Loucy (cell line): ENCODE measurements around the gene SPSB3.

Source experiments
- H2AFZ ChIP-seq: fragments of 200-600 bp; sonication (generic); 2 replicates; pipeline ENCODE4 v1.6.0; 2016; ENCODE audit warnings: antibody characterized with exemption, mild to moderate bottlenecking, low read length, moderate library complexity
- H3F3A ChIP-seq: fragments of 200-600 bp; 2 replicates; pipeline ENCODE4 v1.6.0; 2016; ENCODE audit warnings: antibody characterized with exemption, low read depth, mild to moderate bottlenecking
- H3K27me3 ChIP-seq: fragments of 200-600 bp; sonication (generic); 2 replicates; pipeline ENCODE4 v1.6.1; 2014; ENCODE audit warnings: low read length, mild to moderate bottlenecking; ENCODE audit not compliant: insufficient read depth, poor library complexity, severe bottlenecking
- H3K36me3 ChIP-seq: fragments of 200-600 bp; sonication (generic); 2 replicates; pipeline ENCODE4 v1.6.1; 2016; ENCODE audit warnings: low read length; ENCODE audit not compliant: insufficient read depth
- H3K4me1 ChIP-seq: fragments of 200-600 bp; sonication (generic); 2 replicates; pipeline ENCODE4 v1.5.1; 2014; ENCODE audit warnings: low read length, mild to moderate bottlenecking; ENCODE audit not compliant: insufficient read depth, poor library complexity, severe bottlenecking
- H3K4me2 ChIP-seq: fragments of 200-600 bp; sonication (generic); 2 replicates; pipeline ENCODE4 v1.6.0; 2014; ENCODE audit warnings: antibody characterized with exemption, low read length, low read depth, mild to moderate bottlenecking; ENCODE audit not compliant: poor library complexity, severe bottlenecking
- H3K4me3 ChIP-seq: fragments of 200-600 bp; sonication (generic); 2 replicates; pipeline ENCODE4 v1.5.1; 2014; ENCODE audit warnings: low read length, mild to moderate bottlenecking, mixed read lengths; ENCODE audit not compliant: poor library complexity, severe bottlenecking
- H3K79me2 ChIP-seq: fragments of 200-600 bp; sonication (generic); 2 replicates; pipeline ENCODE4 v1.6.1; 2014; ENCODE audit warnings: low read length; ENCODE audit not compliant: insufficient read depth
- H3K9ac ChIP-seq: fragments of 200-600 bp; sonication (generic); 2 replicates; pipeline ENCODE4 v1.6.0; 2014; ENCODE audit warnings: mild to moderate bottlenecking, low read depth, low read length, moderate library complexity; ENCODE audit not compliant: poor library complexity, severe bottlenecking
- H3K9me2 ChIP-seq: fragments of 200-600 bp; sonication (generic); replicated peaks from 2 replicates; pipeline ENCODE4 v1.6.1; 2016; ENCODE audit warnings: low read depth, low read length, mixed read lengths
- H3K9me3 ChIP-seq: fragments of 200-600 bp; sonication (generic); 2 replicates; pipeline ENCODE4 v1.6.1; 2014; ENCODE audit warnings: mild to moderate bottlenecking, antibody characterized with exemption, low read length, low read depth; ENCODE audit not compliant: insufficient read depth
- H4K20me1 ChIP-seq: fragments of 200-600 bp; sonication (generic); 2 replicates; pipeline ENCODE4 v1.6.0; 2014; ENCODE audit warnings: antibody characterized with exemption, low read length, mild to moderate bottlenecking; ENCODE audit not compliant: insufficient read depth, poor library complexity, severe bottlenecking
- EZH2phosphoT487 ChIP-seq: fragments of 200-600 bp; IDR thresholded peaks from 2 replicates; pipeline ENCODE4 v1.6.1; 2018; ENCODE audit warnings: antibody characterized with exemption, mild to moderate bottlenecking, moderate library complexity, borderline replicate concordance
- TF ChIP-seq, protein P1 (sequence below): fragments of 200-600 bp; sonication (generic); conservative IDR thresholded peaks from 2 replicates; pipeline ENCODE4 v1.5.1; 2014; ENCODE audit warnings: mild to moderate bottlenecking, antibody characterized with exemption, low read length

SPSB3 gene

DNA sequence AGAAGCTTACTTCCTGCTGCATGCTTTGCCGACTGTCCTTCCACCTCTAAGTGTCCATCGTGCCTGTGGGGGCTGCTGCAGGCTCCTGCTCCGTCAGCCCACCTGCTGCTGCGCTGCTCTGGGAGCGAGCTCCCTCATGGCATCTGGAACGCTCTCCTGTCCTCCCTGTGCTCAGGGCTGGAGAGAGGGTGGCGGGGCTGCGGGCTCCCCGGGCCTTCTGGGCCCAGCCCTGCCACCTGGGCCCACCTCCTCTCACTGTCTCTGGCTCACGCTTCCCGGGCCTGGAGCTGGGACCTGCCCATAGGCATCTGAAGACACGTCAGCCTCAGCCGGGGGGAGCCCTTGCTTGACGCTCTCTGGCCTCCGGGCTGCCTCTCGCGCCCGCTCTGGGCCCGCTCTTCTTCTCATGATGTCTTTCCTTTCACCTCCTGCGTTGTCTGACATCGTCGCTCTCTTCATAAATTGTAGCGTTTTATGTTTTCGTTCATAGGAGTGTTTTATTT lies 38.0 kb downstream of the SPSB3 start:
- no peaks in the 10 kb centered on the region for H3K9me2 ChIP-seq
- no peak overlapping the region for H3K4me3 ChIP-seq
- H2AFZ ChIP-seq = no peak overlapping the region
- no peak overlapping the region for H3K4me2 ChIP-seq
- H3K4me1 ChIP-seq = no peaks in the 10 kb centered on the region
- peaks cover 4% of the 10 kb centered on the region; the same call in 1 of the 2 replicates for H3K36me3 ChIP-seq
- no peaks in the 10 kb centered on the region for H3K27me3 ChIP-seq
- H4K20me1 ChIP-seq = no peaks in the 10 kb centered on the region
- H3K79me2 ChIP-seq = no peaks in the 10 kb centered on the region
- no peaks in the 10 kb centered on the region for H3F3A ChIP-seq
- no peak for TF ChIP-seq EZH2phosphoT487
- TF ChIP-seq, protein P1, sequence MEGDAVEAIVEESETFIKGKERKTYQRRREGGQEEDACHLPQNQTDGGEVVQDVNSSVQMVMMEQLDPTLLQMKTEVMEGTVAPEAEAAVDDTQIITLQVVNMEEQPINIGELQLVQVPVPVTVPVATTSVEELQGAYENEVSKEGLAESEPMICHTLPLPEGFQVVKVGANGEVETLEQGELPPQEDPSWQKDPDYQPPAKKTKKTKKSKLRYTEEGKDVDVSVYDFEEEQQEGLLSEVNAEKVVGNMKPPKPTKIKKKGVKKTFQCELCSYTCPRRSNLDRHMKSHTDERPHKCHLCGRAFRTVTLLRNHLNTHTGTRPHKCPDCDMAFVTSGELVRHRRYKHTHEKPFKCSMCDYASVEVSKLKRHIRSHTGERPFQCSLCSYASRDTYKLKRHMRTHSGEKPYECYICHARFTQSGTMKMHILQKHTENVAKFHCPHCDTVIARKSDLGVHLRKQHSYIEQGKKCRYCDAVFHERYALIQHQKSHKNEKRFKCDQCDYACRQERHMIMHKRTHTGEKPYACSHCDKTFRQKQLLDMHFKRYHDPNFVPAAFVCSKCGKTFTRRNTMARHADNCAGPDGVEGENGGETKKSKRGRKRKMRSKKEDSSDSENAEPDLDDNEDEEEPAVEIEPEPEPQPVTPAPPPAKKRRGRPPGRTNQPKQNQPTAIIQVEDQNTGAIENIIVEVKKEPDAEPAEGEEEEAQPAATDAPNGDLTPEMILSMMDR = no peak
- no peak overlapping the region for H3K9ac ChIP-seq
- H3K9me3 ChIP-seq = no peaks in the 10 kb centered on the region

DNA sequence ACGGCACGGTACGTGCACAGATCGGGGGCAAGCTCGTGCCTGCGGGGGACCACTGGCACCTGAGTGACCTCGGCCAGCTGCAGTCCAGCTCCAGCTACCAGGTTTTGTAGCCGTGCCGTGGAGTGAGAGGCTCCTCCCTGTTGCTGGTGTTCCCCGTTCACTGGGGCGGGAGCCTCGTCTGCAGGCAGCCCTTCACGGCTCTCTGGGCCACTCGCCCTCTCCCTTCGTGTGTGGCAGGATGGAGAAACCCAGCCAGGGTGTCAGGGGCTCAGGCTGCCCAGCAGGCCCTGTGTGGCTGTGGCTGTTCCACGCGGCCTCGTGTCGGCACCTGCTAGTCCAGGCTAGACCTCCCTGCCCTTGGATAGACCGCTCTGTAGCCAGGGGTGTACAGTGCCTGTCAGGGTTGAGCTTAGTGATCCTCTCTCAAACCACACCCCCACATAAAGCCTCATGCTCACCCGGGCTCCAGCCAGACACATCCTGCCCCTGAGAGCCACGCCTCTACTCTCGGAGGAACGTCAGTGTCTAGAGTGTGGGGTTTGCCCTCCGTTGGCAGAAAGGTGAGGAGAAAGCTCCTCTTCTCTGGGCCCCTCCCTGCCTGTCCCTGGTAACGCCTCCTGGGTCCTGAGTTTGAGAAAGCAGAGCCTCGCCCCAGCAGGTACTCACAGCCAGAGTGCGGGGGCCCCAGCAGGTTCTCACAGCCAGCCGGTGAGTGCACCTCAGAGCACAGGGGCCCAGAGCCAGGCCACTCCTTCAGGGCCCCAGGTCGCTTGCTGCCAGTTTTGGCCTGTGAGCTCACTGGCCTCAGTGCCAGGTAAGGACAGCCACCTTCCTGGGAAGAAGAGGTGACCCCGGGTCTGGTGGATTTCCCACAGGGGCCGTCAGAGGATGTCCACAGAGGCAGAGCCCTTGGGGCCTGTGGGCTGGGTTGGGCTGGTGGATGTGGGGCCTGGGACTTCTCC lies 38.7 kb downstream of the SPSB3 start:
- Histone ChIP-seq H3F3A (no peaks in the 10 kb centered on the region), H3K27me3 (no peaks in the 10 kb centered on the region), H3K4me3 (no peak overlapping the region), H2AFZ (no peak overlapping the region), H3K9ac (no peak overlapping the region), H3K36me3 (peaks cover 2% of the 10 kb centered on the region; the same call in 1 of the 2 replicates), H4K20me1 (no peaks in the 10 kb centered on the region), H3K4me1 (no peaks in the 10 kb centered on the region), H3K9me2 (no peaks in the 10 kb centered on the region), H3K9me3 (no peaks in the 10 kb centered on the region), H3K79me2 (no peaks in the 10 kb centered on the region), H3K4me2 (no peak overlapping the region)
- TF ChIP-seq, protein P1 = no peak
- TF ChIP-seq EZH2phosphoT487 = no peak

DNA sequence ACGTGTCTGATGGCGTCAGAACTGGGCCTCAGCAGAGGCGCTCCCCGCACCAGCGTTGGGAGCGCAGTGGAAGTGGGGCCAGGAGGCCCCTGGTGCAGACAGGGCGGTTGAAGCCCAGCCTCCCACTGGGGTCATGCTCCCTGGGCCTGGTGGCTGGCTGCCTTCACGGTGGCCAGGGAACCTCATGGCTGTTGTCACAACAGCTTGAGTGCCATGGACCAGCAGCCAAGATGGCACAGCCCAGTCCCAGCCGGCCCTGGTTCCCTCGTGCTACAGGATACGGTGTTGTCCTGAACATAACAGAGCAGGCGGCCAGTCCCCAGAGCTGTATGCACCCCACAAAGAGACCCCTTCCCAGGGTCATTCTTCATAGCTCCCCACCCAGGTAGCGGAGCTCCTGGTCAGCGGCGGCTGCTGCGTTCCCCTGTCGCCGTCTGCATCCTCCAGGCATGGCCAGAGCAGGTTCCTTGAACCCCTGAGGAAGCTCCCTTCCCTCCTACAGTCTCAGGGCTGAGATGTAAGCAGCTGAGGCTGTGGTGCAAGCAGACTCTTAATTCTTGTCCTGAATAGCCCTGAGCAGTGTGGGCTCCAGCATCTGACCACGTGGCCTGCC lies 40.7 kb downstream of the SPSB3 start:
- Histone ChIP-seq H3K27me3 (no peaks in the 10 kb centered on the region), H3K79me2 (no peaks in the 10 kb centered on the region), H3K4me3 (no peak overlapping the region), H2AFZ (no peak overlapping the region), H3K9ac (no peak overlapping the region), H4K20me1 (no peaks in the 10 kb centered on the region), H3K9me2 (no peaks in the 10 kb centered on the region), H3K36me3 (no peaks in the 10 kb centered on the region), H3K4me1 (no peaks in the 10 kb centered on the region), H3K9me3 (no peaks in the 10 kb centered on the region), H3K4me2 (no peak overlapping the region), H3F3A (no peaks in the 10 kb centered on the region)
- TF ChIP-seq EZH2phosphoT487 = no peak
